SK-N-MC (cell line): Measurements from ENCODE around the gene APBA2.

ENCODE experiments used
- EZH2 ChIP-seq: fragments of 200-600 bp; sonication (generic); IDR thresholded peaks from one replicate; pipeline ENCODE4 v1.6.1; 2017; ENCODE audit warnings: antibody characterized with exemption
- FOXP2 ChIP-seq: optimal IDR thresholded peaks from 2 replicates; pipeline ENCODE3; 2011; ENCODE audit warnings: mild to moderate bottlenecking, moderate library complexity; ENCODE audit not compliant: insufficient read depth; ENCODE audit errors: extremely low read length, control extremely low read depth
- POLR2AphosphoS5 ChIP-seq: IDR thresholded peaks from 2 replicates; pipeline ENCODE4 v1.6.1; 2012; ENCODE audit warnings: mild to moderate bottlenecking, low read depth, low read length, borderline replicate concordance

DNA sequence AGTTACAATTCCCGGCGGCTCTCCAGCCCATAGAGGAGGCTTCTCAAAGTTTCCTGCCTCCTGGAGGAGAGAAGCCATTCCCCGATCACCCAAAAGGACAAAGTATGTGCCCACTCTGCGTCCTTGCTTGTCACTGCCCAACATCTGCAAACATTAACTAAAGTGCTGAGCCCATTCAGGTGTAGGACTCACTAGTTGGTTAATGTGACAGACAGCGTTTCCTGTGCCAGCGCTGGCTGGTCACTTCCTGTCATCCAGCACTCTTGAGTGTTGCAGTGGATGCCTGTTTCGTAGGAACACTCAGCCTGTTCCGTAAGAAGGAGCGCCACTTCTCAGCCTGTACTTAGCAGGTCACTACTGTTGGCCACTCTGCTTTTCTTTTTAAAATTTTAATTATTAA is 100.3 kb downstream of the APBA2 start:
- TF ChIP-seq POLR2AphosphoS5 (no peak), EZH2 (no peak), FOXP2 (no peak)
